Right lobe of liver (tissue), 4 donors: ENCODE results near the gene TRIM60.

Experiments used
- CTCF ChIP-seq, 4 donors: fragments of 200-600 bp in 3 of 4; fragments of 450-650 bp in 1 of 4; IDR thresholded peaks; one replicate each; pipeline versions ENCODE4 v1.5.1 to v1.8.0; 2016 to 2022; ENCODE audit warnings: antibody characterized with exemption in 4 of 4, mild to moderate bottlenecking in 2 of 4
- POLR2A ChIP-seq: fragments of 450-650 bp; IDR thresholded peaks from one replicate; pipeline ENCODE4 v1.6.1; 2017; ENCODE audit warnings: antibody characterized with exemption, mild to moderate bottlenecking
- donor health status: DM: no; HTN: no; CAD: no.
- donor health status: DM: no; HTN: no; CAD: no.
- donor health status: DM: no; HTN: yes; CAD: no.

- TF ChIP-seq POLR2A (no peak), CTCF (IDR thresholded peaks at IDR 0.05) (no peak)
Observed at GRCh38 chr4:164989471-164989870, 42.3 kb upstream of the TRIM60 start.
